Measurements from ENCODE around the gene GPBAR1. TPM values are rescaled to one million over a fixed set of nuclear protein-coding genes. Genes with fewer than 3 reads are reported as not detected.

The GPBAR1 gene
- total RNA-seq, 1 donor, result 0.36 TPM

DNA sequence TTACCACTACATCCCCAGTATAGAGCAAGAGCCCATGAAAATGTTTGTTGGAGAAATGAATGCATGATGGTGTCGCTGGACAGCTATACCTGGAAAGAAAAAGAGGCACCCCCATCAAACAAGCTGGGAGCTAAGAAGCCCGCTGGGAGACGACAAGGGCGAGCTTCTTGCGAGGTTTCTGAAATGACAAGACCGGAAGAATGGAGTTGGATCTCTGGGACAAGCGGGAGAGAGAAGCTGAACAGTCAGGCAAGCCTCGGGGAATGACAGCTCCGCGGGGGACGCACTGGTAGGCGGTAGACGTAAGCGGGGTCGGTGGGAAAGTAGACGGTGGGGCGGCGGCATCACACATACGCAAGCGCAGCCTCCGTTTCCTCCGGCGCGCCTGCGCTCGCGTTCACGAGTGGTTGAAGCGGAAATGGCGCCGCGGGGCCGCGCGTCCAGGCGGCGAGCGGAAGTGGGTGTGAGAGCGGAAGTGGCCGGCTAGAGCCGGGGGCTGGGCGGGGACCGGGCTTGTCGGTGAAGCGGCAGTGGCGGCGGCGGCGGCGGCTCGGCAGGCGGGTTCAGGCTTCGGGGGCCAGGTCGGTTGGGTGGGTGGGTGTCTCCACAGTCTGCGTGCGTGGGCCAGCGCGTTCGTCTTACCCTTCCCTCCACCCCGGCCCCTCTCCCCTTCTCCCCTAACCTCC lies 44.0 kb upstream of the GPBAR1 start, which contains the start of gene ARPC2:
Gene ARPC2 (plus strand): TSS at position 516 of the 686 bp plus-strand sequence. CDS start 282 bp downstream, outside the sequence.
- Histone ChIP-seq H3K9me3 (ENCODE audit: low read depth, low read length) (no peaks in the 10 kb centered on the region), H3K79me2 (ENCODE audit: insufficient read depth, low read length) (peaks cover 55% of the 10 kb centered on the region), H4K20me1 (ENCODE audit: insufficient read depth, low read length) (peaks cover 44% of the 10 kb centered on the region), H3K4me3 (ENCODE audit: insufficient read depth, low read length) (peak within 1 kb of the TSS; percentile 96), H2AFZ (ENCODE audit: low read length) (peak within 1 kb of the TSS; percentile 97), H3K4me2 (ENCODE audit: insufficient read depth, low read length) (peak within 1 kb of the TSS; percentile 87), H3K27me3 (ENCODE audit: insufficient read depth, low read length) (no peaks in the 10 kb centered on the region), H3K36me3 (ENCODE audit: insufficient read depth, low read length) (peaks cover 12% of the 10 kb centered on the region), H3K4me1 (ENCODE audit: insufficient read depth, low read length) (peaks cover 41% of the 10 kb centered on the region), H3K27ac (ENCODE audit: low read depth, low read length) (peak within 1 kb of the TSS; percentile 90)
- TF ChIP-seq, protein P1, sequence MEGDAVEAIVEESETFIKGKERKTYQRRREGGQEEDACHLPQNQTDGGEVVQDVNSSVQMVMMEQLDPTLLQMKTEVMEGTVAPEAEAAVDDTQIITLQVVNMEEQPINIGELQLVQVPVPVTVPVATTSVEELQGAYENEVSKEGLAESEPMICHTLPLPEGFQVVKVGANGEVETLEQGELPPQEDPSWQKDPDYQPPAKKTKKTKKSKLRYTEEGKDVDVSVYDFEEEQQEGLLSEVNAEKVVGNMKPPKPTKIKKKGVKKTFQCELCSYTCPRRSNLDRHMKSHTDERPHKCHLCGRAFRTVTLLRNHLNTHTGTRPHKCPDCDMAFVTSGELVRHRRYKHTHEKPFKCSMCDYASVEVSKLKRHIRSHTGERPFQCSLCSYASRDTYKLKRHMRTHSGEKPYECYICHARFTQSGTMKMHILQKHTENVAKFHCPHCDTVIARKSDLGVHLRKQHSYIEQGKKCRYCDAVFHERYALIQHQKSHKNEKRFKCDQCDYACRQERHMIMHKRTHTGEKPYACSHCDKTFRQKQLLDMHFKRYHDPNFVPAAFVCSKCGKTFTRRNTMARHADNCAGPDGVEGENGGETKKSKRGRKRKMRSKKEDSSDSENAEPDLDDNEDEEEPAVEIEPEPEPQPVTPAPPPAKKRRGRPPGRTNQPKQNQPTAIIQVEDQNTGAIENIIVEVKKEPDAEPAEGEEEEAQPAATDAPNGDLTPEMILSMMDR (IDR thresholded peaks at IDR 0.05; ENCODE audit: extremely low read depth, low read depth, low read length), result no peak
- DNase-seq (ENCODE audit: insufficient read length, low spot score, missing footprints), result peak; percentile 95

DNA sequence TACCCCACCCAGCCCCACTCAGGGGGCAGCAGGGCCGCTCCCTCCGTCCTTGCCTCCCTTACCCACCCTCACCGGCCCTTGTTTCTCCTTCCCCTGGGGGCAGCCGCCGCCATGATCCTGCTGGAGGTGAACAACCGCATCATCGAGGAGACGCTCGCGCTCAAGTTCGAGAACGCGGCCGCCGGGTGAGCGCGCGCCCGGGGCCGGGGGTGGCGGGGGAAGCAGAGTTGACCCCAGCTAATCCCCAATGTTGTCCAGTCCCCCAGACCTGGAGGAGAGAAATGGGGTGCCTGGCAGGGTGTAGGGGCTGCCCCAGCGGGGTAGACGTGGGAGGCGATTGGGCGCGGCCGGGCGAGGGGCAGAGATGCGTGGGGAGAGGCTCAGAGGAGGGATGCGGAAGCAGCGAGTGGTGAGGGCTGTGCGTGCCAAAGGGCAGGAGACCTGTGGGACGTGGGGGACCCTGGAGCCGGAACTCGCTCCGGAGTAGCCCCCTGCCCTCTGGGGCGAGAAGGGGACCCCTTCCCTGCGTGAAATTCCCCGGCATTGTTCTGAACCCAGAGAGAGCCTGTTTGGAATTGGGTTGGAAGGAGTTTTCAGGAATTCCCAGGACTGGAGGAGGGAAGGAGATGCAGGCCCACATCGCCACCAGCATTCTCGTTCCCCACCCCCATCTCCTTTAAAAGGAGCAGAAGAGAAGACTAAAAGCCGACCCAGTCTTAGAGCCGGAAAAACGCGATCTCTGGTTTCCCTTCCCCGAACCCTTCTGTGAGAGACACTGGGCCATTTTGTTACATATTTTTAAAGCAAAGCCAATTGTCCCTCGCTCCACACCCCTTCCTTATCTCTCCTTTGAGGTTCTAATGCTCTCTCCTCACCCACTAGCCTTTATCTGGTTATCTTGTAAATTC lies 43.2 kb upstream of the GPBAR1 start:
- H4K20me1 ChIP-seq (ENCODE audit: insufficient read depth, low read length), result peaks cover 50% of the 10 kb centered on the region
- DNase-seq (ENCODE audit: insufficient read length, low spot score, missing footprints), result peak; percentile 90
- peak overlapping the region; percentile 25 for H2AFZ ChIP-seq (ENCODE audit: low read length)
- H3K27me3 ChIP-seq (ENCODE audit: insufficient read depth, low read length), result no peaks in the 10 kb centered on the region
- peaks cover 63% of the 10 kb centered on the region for H3K79me2 ChIP-seq (ENCODE audit: insufficient read depth, low read length)
- H3K4me3 ChIP-seq (ENCODE audit: insufficient read depth, low read length), result peak overlapping the region; percentile 96
- H3K36me3 ChIP-seq (ENCODE audit: insufficient read depth, low read length), result peaks cover 14% of the 10 kb centered on the region
- no peaks in the 10 kb centered on the region for H3K9me3 ChIP-seq (ENCODE audit: low read depth, low read length)
- H3K27ac ChIP-seq (ENCODE audit: low read depth, low read length), result peak overlapping the region; percentile 90
- TF ChIP-seq, protein P1 (IDR thresholded peaks at IDR 0.05; ENCODE audit: extremely low read depth, low read depth, low read length), result no peak
- H3K4me1 ChIP-seq (ENCODE audit: insufficient read depth, low read length), result peaks cover 48% of the 10 kb centered on the region
- H3K4me2 ChIP-seq (ENCODE audit: insufficient read depth, low read length), result peak overlapping the region; percentile 83

DNA sequence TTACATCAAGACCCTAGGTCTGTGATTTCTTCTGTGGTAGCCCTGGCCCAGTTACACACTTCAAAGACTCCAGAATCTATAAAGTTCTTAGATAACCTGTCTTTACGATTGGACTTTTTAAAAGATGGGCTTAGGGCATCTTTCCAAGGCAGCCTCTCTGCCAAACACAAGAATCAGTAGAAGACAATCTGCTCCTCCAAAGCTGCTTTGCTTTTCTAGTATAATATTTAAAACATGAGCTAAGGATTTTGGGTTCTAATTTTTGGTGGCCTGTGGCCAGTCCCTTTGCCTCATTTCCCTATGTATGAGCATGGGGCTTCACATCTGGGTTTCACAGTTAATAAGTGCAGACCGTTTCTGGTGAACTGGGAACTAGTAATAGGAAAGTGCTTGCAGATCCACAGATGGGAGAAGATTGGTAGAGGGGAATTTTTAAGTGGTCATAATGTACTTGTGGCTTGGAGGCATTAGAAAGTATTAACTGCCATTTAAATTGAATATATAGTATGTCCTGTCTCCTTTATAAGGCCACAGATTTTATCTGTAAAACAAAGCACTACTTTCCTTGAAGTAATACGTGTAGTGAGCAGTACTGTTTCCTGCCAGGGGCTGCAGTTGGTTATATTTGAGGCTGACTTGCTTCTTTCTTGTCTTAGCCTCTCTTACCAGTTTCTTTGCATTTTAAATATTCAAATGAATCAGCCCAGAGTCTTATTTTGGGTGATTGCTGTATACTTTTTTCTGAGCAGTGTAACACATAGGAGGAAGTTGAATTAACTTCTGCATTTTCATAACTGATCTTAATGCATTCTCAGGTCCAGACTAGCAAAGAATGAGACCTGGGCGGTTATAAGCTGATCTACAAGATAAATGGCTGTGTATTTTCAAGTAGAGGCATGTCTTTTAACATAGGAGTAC lies 42.3 kb upstream of the GPBAR1 start:
- H3K4me1 ChIP-seq (ENCODE audit: insufficient read depth, low read length), result peaks cover 53% of the 10 kb centered on the region
- H3K36me3 ChIP-seq (ENCODE audit: insufficient read depth, low read length), result peaks cover 17% of the 10 kb centered on the region
- no peaks in the 10 kb centered on the region for H3K27me3 ChIP-seq (ENCODE audit: insufficient read depth, low read length)
- peak overlapping the region; percentile 83 for H3K4me2 ChIP-seq (ENCODE audit: insufficient read depth, low read length)
- no peaks in the 10 kb centered on the region for H3K9me3 ChIP-seq (ENCODE audit: low read depth, low read length)
- H3K27ac ChIP-seq (ENCODE audit: low read depth, low read length), result peak overlapping the region; percentile 90
- TF ChIP-seq, protein P1 (IDR thresholded peaks at IDR 0.05; ENCODE audit: extremely low read depth, low read depth, low read length), result no peak
- no peak for DNase-seq (ENCODE audit: insufficient read length, low spot score, missing footprints)
- H3K79me2 ChIP-seq (ENCODE audit: insufficient read depth, low read length), result peaks cover 72% of the 10 kb centered on the region
- H2AFZ ChIP-seq (ENCODE audit: low read length), result no peak overlapping the region
- peak overlapping the region; percentile 96 for H3K4me3 ChIP-seq (ENCODE audit: insufficient read depth, low read length)
- H4K20me1 ChIP-seq (ENCODE audit: insufficient read depth, low read length), result peaks cover 60% of the 10 kb centered on the region
